ENCODE data around the gene LY6G6C.
A peak's percentile ranks its signal among the peaks of the same experiment; 100 is the strongest.

The LY6G6C gene

DNA sequence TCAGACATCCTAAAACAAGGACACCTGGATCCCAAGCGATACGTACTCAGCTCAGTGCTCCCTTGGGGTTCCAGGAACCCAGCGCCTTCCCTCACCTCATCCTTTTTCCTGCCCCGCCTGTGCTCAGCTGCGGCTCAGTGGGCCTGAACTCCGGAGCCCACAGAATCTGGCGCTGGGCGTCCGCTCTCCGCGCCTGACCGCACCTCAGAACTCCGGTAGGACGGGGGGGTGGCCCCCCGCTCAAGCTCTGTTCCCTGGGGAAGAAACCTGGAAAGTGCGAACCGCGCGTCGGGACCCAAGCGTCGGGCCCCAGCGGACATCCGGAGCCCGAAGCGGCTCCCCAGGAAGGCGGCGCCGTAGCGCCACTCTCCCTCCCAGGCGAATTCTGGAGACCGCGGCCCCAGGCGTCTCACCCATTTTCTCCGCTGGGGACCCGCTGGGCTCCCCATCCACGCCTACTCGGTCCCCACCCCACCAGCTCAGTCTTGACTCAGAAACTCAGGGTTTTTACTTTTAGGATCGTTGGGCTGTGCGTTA is 40.3 kb downstream of the LY6G6C start:
- Histone ChIP-seq H3K27ac (peak overlapping the region; percentile 30), H3K36me3 (replicated peaks) (peaks cover 2% of the 10 kb centered on the region), H3K27me3 (replicated peaks) (no peaks in the 10 kb centered on the region), H3K4me3 (ENCODE audit: low read depth, low read length) (peak overlapping the region; percentile 61)
- TF ChIP-seq, protein P1, sequence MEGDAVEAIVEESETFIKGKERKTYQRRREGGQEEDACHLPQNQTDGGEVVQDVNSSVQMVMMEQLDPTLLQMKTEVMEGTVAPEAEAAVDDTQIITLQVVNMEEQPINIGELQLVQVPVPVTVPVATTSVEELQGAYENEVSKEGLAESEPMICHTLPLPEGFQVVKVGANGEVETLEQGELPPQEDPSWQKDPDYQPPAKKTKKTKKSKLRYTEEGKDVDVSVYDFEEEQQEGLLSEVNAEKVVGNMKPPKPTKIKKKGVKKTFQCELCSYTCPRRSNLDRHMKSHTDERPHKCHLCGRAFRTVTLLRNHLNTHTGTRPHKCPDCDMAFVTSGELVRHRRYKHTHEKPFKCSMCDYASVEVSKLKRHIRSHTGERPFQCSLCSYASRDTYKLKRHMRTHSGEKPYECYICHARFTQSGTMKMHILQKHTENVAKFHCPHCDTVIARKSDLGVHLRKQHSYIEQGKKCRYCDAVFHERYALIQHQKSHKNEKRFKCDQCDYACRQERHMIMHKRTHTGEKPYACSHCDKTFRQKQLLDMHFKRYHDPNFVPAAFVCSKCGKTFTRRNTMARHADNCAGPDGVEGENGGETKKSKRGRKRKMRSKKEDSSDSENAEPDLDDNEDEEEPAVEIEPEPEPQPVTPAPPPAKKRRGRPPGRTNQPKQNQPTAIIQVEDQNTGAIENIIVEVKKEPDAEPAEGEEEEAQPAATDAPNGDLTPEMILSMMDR (IDR thresholded peaks at IDR 0.05; ENCODE audit: low read depth, low read length, missing control alignments) = peak; percentile 29
- in situ Hi-C loops (cut with HindIII; ENCODE audit: low pct_ligation_motif_present, low sequenced_read_pairs) = no loop called here
- DNase-seq = no peak

GRCh38 chr6:31680226-31681134 is 41.1 kb downstream of the LY6G6C start, which contains the start of gene LY6G5C:
Gene LY6G5C (minus strand): TSS chr6:31681067. CDS start chr6:31680373, 694 bp downstream.
- TF ChIP-seq, protein P1 (IDR thresholded peaks at IDR 0.05; ENCODE audit: low read depth, low read length, missing control alignments) = peak; percentile 85
- in situ Hi-C loops (cut with HindIII; ENCODE audit: low pct_ligation_motif_present, low sequenced_read_pairs) = no loop called here
- H3K36me3 ChIP-seq (replicated peaks) = no peaks in the 10 kb centered on the region
- peak within 1 kb of the TSS; percentile 61 for H3K4me3 ChIP-seq (ENCODE audit: low read depth, low read length)
- DNase-seq = peak; percentile 82
- peak within 1 kb of the TSS; percentile 30 for H3K27ac ChIP-seq
- H3K27me3 ChIP-seq (replicated peaks) = no peaks in the 10 kb centered on the region

DNA sequence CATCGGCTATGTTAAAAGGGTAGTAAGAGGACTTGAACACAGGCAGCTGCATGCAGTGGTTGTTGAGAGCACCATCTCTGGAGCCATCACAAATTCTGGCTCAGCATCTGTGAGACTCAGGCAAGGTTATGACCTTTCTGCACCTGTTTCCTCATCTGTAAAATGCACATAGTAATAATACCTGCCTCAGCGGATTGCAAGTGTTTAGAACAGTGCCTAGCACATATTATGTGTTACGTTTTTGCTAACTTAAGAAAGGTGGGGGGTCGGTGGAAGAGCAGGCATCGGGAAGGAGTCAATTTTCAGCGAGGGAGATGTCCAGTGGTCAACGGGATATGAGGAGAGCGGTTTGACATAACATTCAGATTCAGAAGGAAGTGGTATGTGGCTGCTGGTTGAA is 43.6 kb downstream of the LY6G6C start:
- H3K4me3 ChIP-seq (ENCODE audit: low read depth, low read length) = no peak overlapping the region
- in situ Hi-C loops (cut with HindIII; ENCODE audit: low pct_ligation_motif_present, low sequenced_read_pairs) = no loop called here
- DNase-seq = no peak
- H3K36me3 ChIP-seq (replicated peaks) = peaks cover 5% of the 10 kb centered on the region
- TF ChIP-seq, protein P1 (IDR thresholded peaks at IDR 0.05; ENCODE audit: low read depth, low read length, missing control alignments) = no peak
- H3K27ac ChIP-seq = no peak overlapping the region
- H3K27me3 ChIP-seq (replicated peaks) = no peaks in the 10 kb centered on the region

GRCh38 chr6:31676904-31677303 is 44.6 kb downstream of the LY6G6C start:
- Histone ChIP-seq H3K4me3 (ENCODE audit: low read depth, low read length) (no peak overlapping the region), H3K27me3 (replicated peaks) (no peaks in the 10 kb centered on the region), H3K27ac (no peak overlapping the region), H3K36me3 (replicated peaks) (peaks cover 16% of the 10 kb centered on the region)
- DNase-seq = no peak
- TF ChIP-seq, protein P1 (IDR thresholded peaks at IDR 0.05; ENCODE audit: low read depth, low read length, missing control alignments) = no peak
- in situ Hi-C loops (cut with HindIII; ENCODE audit: low pct_ligation_motif_present, low sequenced_read_pairs) = no loop called here

- Histone ChIP-seq H3K36me3 (replicated peaks) (peaks cover 20% of the 10 kb centered on the region), H3K27me3 (replicated peaks) (no peaks in the 10 kb centered on the region), H3K27ac (no peak overlapping the region), H3K4me3 (ENCODE audit: low read depth, low read length) (no peak overlapping the region)
- TF ChIP-seq, protein P1 (IDR thresholded peaks at IDR 0.05; ENCODE audit: low read depth, low read length, missing control alignments) = no peak
- in situ Hi-C loops (cut with HindIII; ENCODE audit: low pct_ligation_motif_present, low sequenced_read_pairs) = no loop called here
- DNase-seq = no peak
These were observed 45.1 kb downstream of the LY6G6C start for GRCh38 chr6:31676322-31676903.
